GM23248 (cell line): Measurements from ENCODE around the gene MPHOSPH9. TPM values are rescaled to one million over a fixed set of nuclear protein-coding genes. Genes with fewer than 3 reads are reported as not detected.

Experiments
- DNase-seq: peaks from one replicate; pipeline ENCODE4 v3.0.0-alpha.2; 2015
- H2AFZ ChIP-seq: fragments of 200-600 bp; sonication (generic); 2 replicates; pipeline ENCODE4 v1.6.1; 2016; ENCODE audit warnings: antibody characterized with exemption
- H3F3A ChIP-seq: fragments of 200-600 bp; sonication (generic); 2 replicates; pipeline ENCODE4 v1.6.1; 2016; ENCODE audit warnings: mild to moderate bottlenecking, antibody characterized with exemption, mixed run types; ENCODE audit not compliant: insufficient read depth
- H3K27ac ChIP-seq: fragments of 200-600 bp; sonication (generic); 2 replicates; pipeline ENCODE4 v1.5.1; 2016; ENCODE audit warnings: mild to moderate bottlenecking
- H3K27me3 ChIP-seq: fragments of 200-600 bp; sonication (generic); replicated peaks from 2 replicates; pipeline ENCODE4 v1.6.1; 2016; ENCODE audit warnings: mild to moderate bottlenecking; ENCODE audit not compliant: insufficient read depth
- H3K36me3 ChIP-seq: fragments of 200-600 bp; sonication (generic); 2 replicates; pipeline ENCODE4 v1.6.1; 2016; ENCODE audit warnings: low read depth, mild to moderate bottlenecking
- H3K4me1 ChIP-seq: fragments of 200-600 bp; sonication (generic); 2 replicates; pipeline ENCODE4 v1.6.1; 2016; ENCODE audit warnings: mild to moderate bottlenecking; ENCODE audit not compliant: insufficient read depth
- H3K4me2 ChIP-seq: fragments of 200-600 bp; sonication (generic); one replicate; pipeline ENCODE4 v1.6.1; 2016; ENCODE audit warnings: mild to moderate bottlenecking; ENCODE audit not compliant: unreplicated experiment
- H3K4me3 ChIP-seq: fragments of 200-600 bp; sonication (generic); 2 replicates; pipeline ENCODE4 v1.5.1; 2016; ENCODE audit warnings: mild to moderate bottlenecking
- H3K79me2 ChIP-seq: fragments of 200-600 bp; sonication (generic); 2 replicates; pipeline ENCODE4 v1.6.1; 2016; ENCODE audit warnings: mild to moderate bottlenecking; ENCODE audit not compliant: insufficient read depth
- H3K9ac ChIP-seq: fragments of 200-600 bp; sonication (generic); 2 replicates; pipeline ENCODE4 v1.6.1; 2016; ENCODE audit warnings: mild to moderate bottlenecking
- H3K9me2 ChIP-seq: fragments of 200-600 bp; sonication (generic); 2 replicates; pipeline ENCODE4 v1.6.1; 2016; ENCODE audit warnings: mixed run types, mild to moderate bottlenecking, moderate library complexity; ENCODE audit not compliant: insufficient read depth
- H3K9me3 ChIP-seq: fragments of 200-600 bp; sonication (generic); one replicate; pipeline ENCODE4 v1.6.1; 2017; ENCODE audit warnings: low read depth
- H4K20me1 ChIP-seq: fragments of 200-600 bp; sonication (generic); 2 replicates; pipeline ENCODE4 v1.6.0; 2016; ENCODE audit not compliant: insufficient read depth
- EZH2 ChIP-seq: fragments of 200-600 bp; sonication (generic); IDR thresholded peaks from 2 replicates; pipeline ENCODE4 v1.6.1; 2018; ENCODE audit warnings: antibody characterized with exemption, mild to moderate bottlenecking; ENCODE audit not compliant: insufficient read depth, poor library complexity, severe bottlenecking
- EZH2phosphoT487 ChIP-seq: fragments of 200-600 bp; sonication (generic); IDR thresholded peaks from 2 replicates; pipeline ENCODE4 v1.6.1; 2018; ENCODE audit warnings: antibody characterized with exemption, moderate library complexity, mild to moderate bottlenecking, low read depth; ENCODE audit not compliant: insufficient read depth
- WGBS, 2 experiments: methylation state at CpG; one replicate each; pipeline ENCODE4 v1.1.6; 2015 to 2017; ENCODE audit warnings: low lambda C conversion rate in 2 of 2, low coverage in 1 of 2; ENCODE audit errors: missing lambda C conversion rate in 2 of 2; 5-methylcytosine and 5-hydroxymethylcytosine counted together
- in situ Hi-C: fragments of 300-500 bp; cut with MboI; formaldehyde crosslinking; loops from 2 replicates; pipeline ENCODE4 v1.15.0; 2020
- polyA plus RNA-seq: library from polyadenylated mRNA; unstranded; fragments of >200 nt; fragmentation: Nextera tagmentation; extraction: Ambion mirVana; gene quantifications from 2 replicates; pipeline ENCODE4 v1.2.1, GENCODE V29; 2016
- total RNA-seq: library from RNA; depleted of rRNA; stranded (reverse); fragments of >200 nt; shearing (Covaris generic); gene quantifications from 2 replicates; pipeline ENCODE4 v1.2.3, GENCODE V29; 2014

MPHOSPH9 gene
- total and polyA plus RNA-seq, 2 experiments from 2014 or later = 18.0 to 51.6 TPM

- H3K9me3 ChIP-seq = no peaks in the 10 kb centered on the region
- TF ChIP-seq EZH2 (no peak), EZH2phosphoT487 (no peak)
- no peaks in the 10 kb centered on the region for H3K9me2 ChIP-seq
- H3K4me1 ChIP-seq = no peaks in the 10 kb centered on the region
- H3K27me3 ChIP-seq = no peaks in the 10 kb centered on the region
- 95 to 98% methylated on average over 3 of the region's 3 CpGs for WGBS, 2 experiments
- no peak for DNase-seq
- no peak overlapping the region for H3K4me2 ChIP-seq
- in situ Hi-C loops = loop anchor here (25.0 kb wide), 1 partner anchor 383 kb away; no protein-coding TSS in a partner anchor
- H3K79me2 ChIP-seq = peaks cover 60% of the 10 kb centered on the region
- no peaks in the 10 kb centered on the region for H4K20me1 ChIP-seq
- no peaks in the 10 kb centered on the region; the same call in 1 of the 2 replicates for H3K36me3 ChIP-seq
- H2AFZ ChIP-seq = no peak overlapping the region
- no peak overlapping the region for H3K27ac ChIP-seq
- H3F3A ChIP-seq = no peaks in the 10 kb centered on the region; the same call in 1 of the 2 replicates
- H3K4me3 ChIP-seq = no peak overlapping the region
- H3K9ac ChIP-seq = no peak overlapping the region
Observed at GRCh38 chr12:123245678-123246077, 12.7 kb upstream of the MPHOSPH9 start.

- H3K4me1 ChIP-seq = no peaks in the 10 kb centered on the region
- H3K27me3 ChIP-seq = no peaks in the 10 kb centered on the region
- no peak for TF ChIP-seq EZH2phosphoT487
- TF ChIP-seq EZH2 = no peak
- peaks cover 51% of the 10 kb centered on the region for H3K79me2 ChIP-seq
- H3K36me3 ChIP-seq = no peaks in the 10 kb centered on the region; the same call in 1 of the 2 replicates
- H2AFZ ChIP-seq = no peak overlapping the region
- in situ Hi-C loops = loop anchor here (25.0 kb wide), 1 partner anchor 381 kb away; no protein-coding TSS in a partner anchor
- H3F3A ChIP-seq = no peaks in the 10 kb centered on the region; the same call in 1 of the 2 replicates
- no peaks in the 10 kb centered on the region for H4K20me1 ChIP-seq
- DNase-seq = no peak
- H3K9ac ChIP-seq = no peak overlapping the region
- no peak overlapping the region for H3K4me2 ChIP-seq
- H3K9me2 ChIP-seq = no peaks in the 10 kb centered on the region
- H3K9me3 ChIP-seq = no peaks in the 10 kb centered on the region
- no peak overlapping the region for H3K4me3 ChIP-seq
- 70 to 74% methylated on average over 7 of the region's 7 CpGs for WGBS, 2 experiments
- H3K27ac ChIP-seq = no peak overlapping the region
Observed at GRCh38 chr12:123243671-123244262, 10.8 kb upstream of the MPHOSPH9 start.

GRCh38 chr12:123242116-123242904 lies 9.4 kb upstream of the MPHOSPH9 start:
- in situ Hi-C loops = loop anchor here (25.0 kb wide), 1 partner anchor 380 kb away; no protein-coding TSS in a partner anchor
- H4K20me1 ChIP-seq = no peaks in the 10 kb centered on the region
- no peak overlapping the region for H3K4me3 ChIP-seq
- 50 to 57% methylated on average over 11 of the region's 11 CpGs for WGBS, 2 experiments
- no peak overlapping the region for H2AFZ ChIP-seq
- no peak overlapping the region for H3K9ac ChIP-seq
- no peak for DNase-seq
- TF ChIP-seq EZH2phosphoT487 (no peak), EZH2 (no peak)
- H3K79me2 ChIP-seq = peaks cover 43% of the 10 kb centered on the region
- H3K27ac ChIP-seq = no peak overlapping the region
- no peak overlapping the region for H3K4me2 ChIP-seq
- no peaks in the 10 kb centered on the region for H3K27me3 ChIP-seq
- H3K9me2 ChIP-seq = no peaks in the 10 kb centered on the region
- peaks cover 6% of the 10 kb centered on the region; the same call in 1 of the 2 replicates for H3F3A ChIP-seq
- H3K9me3 ChIP-seq = no peaks in the 10 kb centered on the region
- H3K36me3 ChIP-seq = no peaks in the 10 kb centered on the region
- H3K4me1 ChIP-seq = peaks cover 5% of the 10 kb centered on the region; the same call in 1 of the 2 replicates

GRCh38 chr12:123238961-123239360 lies 6.0 kb upstream of the MPHOSPH9 start:
- 86 to 87% methylated on average over 6 of the region's 6 CpGs for WGBS, 2 experiments
- H2AFZ ChIP-seq = no peak overlapping the region
- H3F3A ChIP-seq = peaks cover 11% of the 10 kb centered on the region; the same call in 1 of the 2 replicates
- TF ChIP-seq EZH2 (no peak), EZH2phosphoT487 (no peak)
- in situ Hi-C loops = loop anchor here (25.0 kb wide), 1 partner anchor 377 kb away; no protein-coding TSS in a partner anchor
- H3K79me2 ChIP-seq = peaks cover 55% of the 10 kb centered on the region
- H3K9me3 ChIP-seq = no peaks in the 10 kb centered on the region
- no peaks in the 10 kb centered on the region for H3K27me3 ChIP-seq
- no peak overlapping the region for H3K9ac ChIP-seq
- no peak overlapping the region for H3K4me3 ChIP-seq
- no peaks in the 10 kb centered on the region for H4K20me1 ChIP-seq
- DNase-seq = no peak
- H3K9me2 ChIP-seq = no peaks in the 10 kb centered on the region
- no peak overlapping the region for H3K27ac ChIP-seq
- no peaks in the 10 kb centered on the region; the same call in 1 of the 2 replicates for H3K36me3 ChIP-seq
- no peak overlapping the region for H3K4me2 ChIP-seq
- peaks cover 10% of the 10 kb centered on the region; the same call in 1 of the 2 replicates for H3K4me1 ChIP-seq
